Endothelial cell (in vitro differentiated cells): ENCODE measurements around the gene CD9. TPM values are rescaled to one million over a fixed set of nuclear protein-coding genes. Genes with fewer than 3 reads are reported as not detected.
A peak's percentile ranks its signal among the peaks of the same experiment; 100 is the strongest.

ENCODE experiments used
- DNase-seq: peaks from one replicate; pipeline ENCODE4 v3.0.0; 2021; ENCODE audit warnings: low spot score
- H3K27ac Mint-ChIP-seq: one replicate; pipeline ENCODE4 v1.8.0; 2021; ENCODE audit warnings: mixed read lengths, inconsistent platforms; ENCODE audit not compliant: unreplicated experiment
- H3K27me3 Mint-ChIP-seq: one replicate; pipeline ENCODE4 v1.8.0; 2021; ENCODE audit warnings: mild to moderate bottlenecking, moderate library complexity, mixed read lengths, inconsistent platforms; ENCODE audit not compliant: unreplicated experiment
- H3K36me3 Mint-ChIP-seq: one replicate; pipeline ENCODE4 v1.8.0; 2021; ENCODE audit warnings: mild to moderate bottlenecking, low read depth, mixed read lengths, inconsistent platforms; ENCODE audit not compliant: unreplicated experiment
- H3K4me1 Mint-ChIP-seq: one replicate; pipeline ENCODE4 v1.8.0; 2021; ENCODE audit warnings: mild to moderate bottlenecking, mixed read lengths, inconsistent platforms; ENCODE audit not compliant: unreplicated experiment
- H3K4me3 Mint-ChIP-seq: one replicate; pipeline ENCODE4 v1.8.0; 2021; ENCODE audit warnings: mild to moderate bottlenecking, mixed read lengths, inconsistent platforms; ENCODE audit not compliant: unreplicated experiment
- H3K9me3 Mint-ChIP-seq: one replicate; pipeline ENCODE4 v1.8.0; 2021; ENCODE audit warnings: mixed read lengths, inconsistent platforms; ENCODE audit not compliant: unreplicated experiment
- total RNA-seq: library from RNA; stranded (reverse); fragmentation: NEBNext Ultra II Directional; extraction: Animal tissue kit (Norgen Biotek cat#: 25700); gene quantifications from one replicate; pipeline ENCODE4 v1.2.1, GENCODE V29; 2021; ENCODE audit not compliant: unreplicated experiment
- TF ChIP-seq, protein P1 (sequence below): fragments of 200-600 bp; sonication (generic); IDR thresholded peaks from one replicate; pipeline ENCODE4 v1.5.0; 2021; ENCODE audit warnings: antibody characterized with exemption; ENCODE audit not compliant: unreplicated experiment

Gene CD9
- total RNA-seq, 1 donor from 2014 or later = 67.2 TPM

DNA sequence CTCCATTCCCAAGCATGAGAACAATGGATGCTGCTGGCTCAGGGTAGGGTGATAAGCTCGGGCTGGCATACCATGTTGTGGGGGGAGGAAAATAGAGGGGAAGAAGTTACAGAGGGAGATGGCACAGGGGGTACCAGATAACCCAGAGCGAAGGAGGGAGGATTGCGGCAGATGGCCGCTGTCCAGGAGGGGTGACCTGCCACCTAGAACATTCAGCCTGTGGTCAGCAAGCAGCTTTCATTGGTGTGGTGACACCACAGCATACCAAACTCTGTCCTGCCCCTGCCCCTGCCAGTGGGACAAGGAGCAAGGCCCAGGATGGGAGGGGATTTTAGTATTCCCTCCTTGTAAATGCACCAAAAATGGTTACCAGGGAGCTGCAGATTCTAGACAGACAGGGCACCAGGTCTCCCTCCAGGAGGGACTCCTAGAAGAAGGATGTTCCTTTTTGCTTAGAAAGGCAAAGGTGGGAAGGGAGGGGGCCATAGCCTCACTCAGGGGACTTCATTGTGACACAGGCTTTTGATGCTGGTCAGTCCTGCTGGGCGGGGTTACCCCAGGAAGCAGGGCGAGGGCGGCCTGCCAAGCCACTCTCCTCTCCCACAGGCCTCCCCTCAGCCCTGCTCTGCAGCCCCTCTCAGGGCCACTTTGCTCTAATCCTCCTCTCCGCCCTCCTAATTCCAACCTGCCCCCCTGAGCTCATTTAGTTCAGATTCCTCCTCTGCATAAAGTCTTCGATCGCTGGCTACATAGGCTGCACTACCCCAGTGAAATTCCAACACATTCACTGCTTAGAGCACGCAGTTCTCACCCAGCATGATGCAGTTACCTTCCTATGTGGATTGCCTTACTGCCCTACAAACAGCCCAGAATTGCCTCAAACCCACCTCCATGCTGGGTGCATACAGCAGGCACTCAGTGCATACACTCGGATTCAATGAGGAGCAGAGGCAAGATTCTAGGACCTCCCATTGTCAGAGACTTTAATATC, 74.3 kb downstream of the CD9 start:
- Mint-ChIP-seq H3K36me3 (peaks cover 6% of the 10 kb centered on the region), H3K27ac (peak overlapping the region; percentile 98), H3K9me3 (no peaks in the 10 kb centered on the region), H3K4me1 (peaks cover 33% of the 10 kb centered on the region), H3K4me3 (no peak overlapping the region), H3K27me3 (peaks cover 8% of the 10 kb centered on the region)
- TF ChIP-seq, protein P1, sequence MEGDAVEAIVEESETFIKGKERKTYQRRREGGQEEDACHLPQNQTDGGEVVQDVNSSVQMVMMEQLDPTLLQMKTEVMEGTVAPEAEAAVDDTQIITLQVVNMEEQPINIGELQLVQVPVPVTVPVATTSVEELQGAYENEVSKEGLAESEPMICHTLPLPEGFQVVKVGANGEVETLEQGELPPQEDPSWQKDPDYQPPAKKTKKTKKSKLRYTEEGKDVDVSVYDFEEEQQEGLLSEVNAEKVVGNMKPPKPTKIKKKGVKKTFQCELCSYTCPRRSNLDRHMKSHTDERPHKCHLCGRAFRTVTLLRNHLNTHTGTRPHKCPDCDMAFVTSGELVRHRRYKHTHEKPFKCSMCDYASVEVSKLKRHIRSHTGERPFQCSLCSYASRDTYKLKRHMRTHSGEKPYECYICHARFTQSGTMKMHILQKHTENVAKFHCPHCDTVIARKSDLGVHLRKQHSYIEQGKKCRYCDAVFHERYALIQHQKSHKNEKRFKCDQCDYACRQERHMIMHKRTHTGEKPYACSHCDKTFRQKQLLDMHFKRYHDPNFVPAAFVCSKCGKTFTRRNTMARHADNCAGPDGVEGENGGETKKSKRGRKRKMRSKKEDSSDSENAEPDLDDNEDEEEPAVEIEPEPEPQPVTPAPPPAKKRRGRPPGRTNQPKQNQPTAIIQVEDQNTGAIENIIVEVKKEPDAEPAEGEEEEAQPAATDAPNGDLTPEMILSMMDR = no peak
- no peak for DNase-seq

DNA sequence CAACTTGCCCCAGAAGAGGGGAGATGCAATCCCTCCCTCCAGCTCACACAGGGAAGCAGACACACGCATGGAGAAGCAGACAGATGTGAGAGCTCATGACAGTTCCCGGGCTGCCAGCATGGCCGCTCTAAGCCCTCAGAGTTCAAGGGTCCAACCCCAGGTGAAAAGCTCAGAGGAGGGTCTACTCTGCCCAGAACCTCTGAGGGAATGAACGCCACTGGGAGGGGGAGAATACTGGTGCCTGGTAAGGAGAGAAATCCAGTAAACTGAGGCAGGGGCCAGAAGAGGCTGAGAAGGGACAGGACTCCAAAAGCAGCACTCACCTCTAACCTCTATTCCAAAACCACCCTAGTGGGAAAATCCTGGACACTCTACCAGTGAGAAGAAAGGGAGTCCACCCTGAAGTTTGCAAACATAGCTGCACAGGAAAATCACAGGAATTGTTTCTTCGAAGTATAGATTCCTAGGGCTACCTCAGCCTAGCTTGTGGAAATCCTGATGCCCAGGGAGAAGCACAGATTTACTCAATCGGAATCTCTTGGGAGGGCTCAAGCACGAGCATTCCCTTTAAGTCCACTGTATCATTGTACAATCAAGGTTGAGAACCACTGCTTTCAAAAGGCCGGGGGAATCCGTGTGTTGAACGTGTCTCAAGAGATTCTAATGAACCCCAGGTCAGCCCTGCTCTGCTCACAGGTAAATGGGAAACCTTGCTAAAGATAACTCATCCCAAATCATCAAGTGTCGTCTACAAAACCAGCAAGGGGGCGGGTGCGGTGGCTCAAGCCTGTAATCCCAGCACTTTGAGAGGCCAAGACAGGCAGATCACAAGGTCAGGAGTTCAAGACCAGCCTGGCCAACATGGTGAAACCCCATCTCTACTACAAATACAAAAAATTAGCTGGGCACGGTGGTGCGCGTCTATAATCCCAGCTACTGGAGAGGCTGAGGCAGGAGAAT, 76.0 kb downstream of the CD9 start:
- H3K27ac Mint-ChIP-seq = peak overlapping the region; percentile 16
- no peak for DNase-seq
- no peaks in the 10 kb centered on the region for H3K9me3 Mint-ChIP-seq
- H3K27me3 Mint-ChIP-seq = peaks cover 10% of the 10 kb centered on the region
- H3K36me3 Mint-ChIP-seq = peaks cover 6% of the 10 kb centered on the region
- no peak overlapping the region for H3K4me3 Mint-ChIP-seq
- TF ChIP-seq, protein P1 = no peak
- peaks cover 46% of the 10 kb centered on the region for H3K4me1 Mint-ChIP-seq

DNA sequence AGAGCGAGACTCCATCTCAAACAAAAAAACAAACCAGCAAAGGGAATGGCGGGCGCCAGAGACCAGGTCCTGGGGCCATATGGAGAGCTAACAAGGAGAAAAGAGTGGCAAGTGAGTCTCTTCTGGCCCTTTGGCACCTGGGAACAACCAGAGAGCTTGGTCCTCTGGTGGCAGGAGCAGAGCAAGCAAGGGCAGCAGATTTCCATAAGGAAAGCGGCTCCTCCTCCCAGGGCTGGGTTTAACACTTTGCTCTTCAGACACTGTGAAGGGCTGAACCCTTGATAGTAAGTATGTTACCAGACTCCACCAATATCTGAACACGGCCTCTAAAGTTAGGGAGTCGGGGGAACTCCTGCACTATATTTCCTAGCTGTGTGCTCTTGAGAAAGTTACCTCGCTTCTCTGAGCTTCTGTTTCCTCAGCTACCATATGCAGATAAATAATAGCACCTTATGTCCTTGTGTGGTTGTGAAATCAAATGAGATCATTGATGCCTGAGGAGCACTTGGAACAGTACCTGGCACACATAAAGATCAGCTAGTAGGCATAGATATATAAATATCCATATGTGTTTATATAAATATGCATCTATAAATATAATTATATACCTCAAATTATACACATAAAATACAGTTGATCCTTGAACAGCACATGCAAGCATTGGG, 76.9 kb downstream of the CD9 start:
- DNase-seq = no peak
- TF ChIP-seq, protein P1 = no peak
- Mint-ChIP-seq H3K4me1 (peaks cover 50% of the 10 kb centered on the region), H3K4me3 (peak overlapping the region; percentile 29), H3K36me3 (peaks cover 6% of the 10 kb centered on the region), H3K27ac (peak overlapping the region; percentile 16), H3K27me3 (peaks cover 10% of the 10 kb centered on the region), H3K9me3 (no peaks in the 10 kb centered on the region)

DNA sequence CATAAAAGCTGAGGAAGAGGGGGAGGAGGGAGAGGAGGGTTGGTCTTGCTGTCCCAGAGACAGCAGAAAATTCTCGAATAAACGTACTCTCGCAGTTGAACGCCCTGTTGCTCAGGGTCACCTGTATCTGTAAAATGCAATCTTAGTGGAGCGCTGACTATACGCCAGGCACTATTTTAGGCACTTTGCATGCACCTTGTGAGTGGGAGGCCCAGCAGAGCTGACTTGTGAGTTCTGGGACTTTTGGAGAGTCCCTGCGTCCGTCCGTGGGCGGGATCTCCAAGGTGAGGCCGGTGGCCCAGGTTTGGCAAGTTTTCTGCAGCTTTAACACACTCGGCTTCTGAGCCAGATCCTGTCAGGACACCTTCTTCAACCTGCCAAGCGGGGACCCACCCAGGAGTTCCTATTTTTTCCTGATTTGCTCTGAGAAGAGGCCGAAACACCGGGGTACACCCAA, 77.8 kb downstream of the CD9 start:
- peaks cover 46% of the 10 kb centered on the region for H3K4me1 Mint-ChIP-seq
- peak overlapping the region; percentile 69 for H3K4me3 Mint-ChIP-seq
- TF ChIP-seq, protein P1 = no peak
- peaks cover 14% of the 10 kb centered on the region for H3K27me3 Mint-ChIP-seq
- DNase-seq = no peak
- H3K36me3 Mint-ChIP-seq = peaks cover 6% of the 10 kb centered on the region
- peak overlapping the region; percentile 36 for H3K27ac Mint-ChIP-seq
- no peaks in the 10 kb centered on the region for H3K9me3 Mint-ChIP-seq
